Midbrain (tissue), 1 donor: ENCODE data around the gene RNF225.
"Not testable (repeated sequence)": the region's sequence is repeated elsewhere in the genome, so short reads cannot be mapped to it uniquely, and the experiment has no call there.

Source experiments
- DNase-seq: peaks from one replicate; lab custom pipeline; 2025; lab: John Stamatoyannopoulos, UW

Gene RNF225

GRCh38 chr19:58362272-58362994 is 33.0 kb upstream of the RNF225 start, which contains the start of gene ZNF497:
Gene ZNF497 (minus strand): TSS chr19:58362751. CDS start chr19:58357635, 5,116 bp downstream.
- DNase-seq, result peak; percentile 98

- DNase-seq, result no peak
Measured at GRCh38 chr19:58364146-58364545, 31.3 kb upstream of the RNF225 start.

GRCh38 chr19:58366585-58367430 is 28.6 kb upstream of the RNF225 start:
- DNase-seq, result no peak

- no peak for DNase-seq
Measured at GRCh38 chr19:58367698-58368454, 27.6 kb upstream of the RNF225 start.

- DNase-seq, result no peak
Measured at GRCh38 chr19:58368561-58369360, 26.7 kb upstream of the RNF225 start.

- peak; percentile 11 for DNase-seq
Measured at GRCh38 chr19:58372311-58373133, 22.9 kb upstream of the RNF225 start.

GRCh38 chr19:58374200-58374599 is 21.3 kb upstream of the RNF225 start:
- no peak for DNase-seq

GRCh38 chr19:58376724-58377123 is 18.7 kb upstream of the RNF225 start:
- not testable (repeated sequence) for DNase-seq

GRCh38 chr19:58379246-58379645 is 16.2 kb upstream of the RNF225 start:
- DNase-seq, result no peak

- peak; percentile 72 for DNase-seq
Measured at GRCh38 chr19:58380037-58380661, 15.3 kb upstream of the RNF225 start.

GRCh38 chr19:58380662-58381459 is 14.6 kb upstream of the RNF225 start, which contains the start of gene ZNF837:
Gene ZNF837 (minus strand): TSS chr19:58381030. CDS start chr19:58369332, 11,698 bp downstream.
- peak; percentile 96 for DNase-seq

GRCh38 chr19:58381460-58382212 is 13.8 kb upstream of the RNF225 start:
- DNase-seq, result no peak

GRCh38 chr19:58382997-58383603 is 12.4 kb upstream of the RNF225 start:
- no peak for DNase-seq

GRCh38 chr19:58385313-58385890 is 10.1 kb upstream of the RNF225 start:
- no peak for DNase-seq

- DNase-seq, result no peak
Measured at GRCh38 chr19:58385891-58386575, 9.4 kb upstream of the RNF225 start.

GRCh38 chr19:58386576-58387337 is 8.7 kb upstream of the RNF225 start, which contains the start of gene RPS5:
Gene RPS5 (plus strand): TSS chr19:58387269. CDS start chr19:58388138, 869 bp downstream.
- DNase-seq, result peak; percentile 99
